ENCODE measurements around the gene LIPT2. TPM values are rescaled to one million over a fixed set of nuclear protein-coding genes. Genes with fewer than 3 reads are reported as not detected.

The LIPT2 gene
- total RNA-seq, 1 experiment from 2014 or later, result 9.3 TPM

GRCh38 chr11:74520927-74521665 is 27.6 kb upstream of the LIPT2 start (continued):
- TF ChIP-seq ZNF425 (CRISPR knock-in tag; conservative IDR thresholded peaks at IDR 0.05) (no peak), FOXK1 (CRISPR knock-in tag; IDR thresholded peaks at IDR 0.05) (no peak)

- POLR2A ChIA-PET, result no interaction called here
- ATAC-seq (no peak), DNase-seq (ENCODE audit: low spot score) (no peak)
- Mint-ChIP-seq H3K4me1 (no peaks in the 10 kb centered on the region), H3K36me3 (no peaks in the 10 kb centered on the region), H3K27me3 (ENCODE audit: low read depth) (no peaks in the 10 kb centered on the region; the same call in 1 of the 2 replicates), H3K9me3 (peaks cover 6% of the 10 kb centered on the region), H3K27ac (no peak overlapping the region; the same call in 1 of the 2 replicates), H3K4me3 (no peak overlapping the region)
- no peak for TF ChIP-seq ERG (CRISPR knock-in tag; IDR thresholded peaks at IDR 0.05)
- TF ChIP-seq MYBL2 (CRISPR knock-in tag; IDR thresholded peaks at IDR 0.05), result no peak
- no peak for TF ChIP-seq EMX1 (CRISPR knock-in tag; IDR thresholded peaks at IDR 0.05)
- no peak for TF ChIP-seq ZNF396 (CRISPR knock-in tag; IDR thresholded peaks at IDR 0.05; ENCODE audit: borderline replicate concordance)
- TF ChIP-seq ZNF138 (CRISPR knock-in tag; conservative IDR thresholded peaks at IDR 0.05), result no peak
- TF ChIP-seq ATF2 (CRISPR knock-in tag; IDR thresholded peaks at IDR 0.05; ENCODE audit: borderline replicate concordance, low read depth), result no peak
- TF ChIP-seq ELF4 (CRISPR knock-in tag; IDR thresholded peaks at IDR 0.05; ENCODE audit: low read depth), result no peak
- TF ChIP-seq SMAD4 (CRISPR knock-in tag; IDR thresholded peaks at IDR 0.05), result no peak
- no peak for TF ChIP-seq SP1 (CRISPR knock-in tag; conservative IDR thresholded peaks at IDR 0.05)
- no peak for TF ChIP-seq ZNF281 (CRISPR knock-in tag; IDR thresholded peaks at IDR 0.05)
- no peak for TF ChIP-seq PREB (CRISPR knock-in tag; IDR thresholded peaks at IDR 0.05; ENCODE audit: borderline replicate concordance)
- TF ChIP-seq ATF6 (CRISPR knock-in tag; IDR thresholded peaks at IDR 0.05), result no peak
- TF ChIP-seq E2F4 (CRISPR knock-in tag; IDR thresholded peaks at IDR 0.05; ENCODE audit: borderline replicate concordance, low read depth), result no peak
- TF ChIP-seq USF1 (CRISPR knock-in tag; IDR thresholded peaks at IDR 0.05), result no peak
- TF ChIP-seq MLX (CRISPR knock-in tag; IDR thresholded peaks at IDR 0.05), result no peak
- no peak for TF ChIP-seq NFATC4 (CRISPR knock-in tag; IDR thresholded peaks at IDR 0.05)
- CTCF ChIA-PET, result no interaction called here
These were observed 26.8 kb upstream of the LIPT2 start for GRCh38 chr11:74520316-74520715.
